Mucosa of gallbladder (tissue), 1 donor: ENCODE measurements around the gene FRMD6. TPM values are rescaled to one million over a fixed set of nuclear protein-coding genes. Genes with fewer than 3 reads are reported as not detected.
A peak's percentile ranks its signal among the peaks of the same experiment; 100 is the strongest.
"Not testable (repeated sequence)": the region's sequence is repeated elsewhere in the genome, so short reads cannot be mapped to it uniquely, and the experiment has no call there.

ENCODE experiments used
- DNase-seq: peaks from one replicate; pipeline ENCODE4 v3.0.0-alpha.2; 2020; ENCODE audit warnings: low spot score
- total RNA-seq: library from RNA; stranded (reverse); gene quantifications from one replicate; pipeline ENCODE4 v1.2.1, GENCODE V29; 2021
- donor health status: DM: no; HTN: no; CAD: no.

The FRMD6 gene
- total RNA-seq, 1 donor from 2014 or later = 20.3 TPM

DNA sequence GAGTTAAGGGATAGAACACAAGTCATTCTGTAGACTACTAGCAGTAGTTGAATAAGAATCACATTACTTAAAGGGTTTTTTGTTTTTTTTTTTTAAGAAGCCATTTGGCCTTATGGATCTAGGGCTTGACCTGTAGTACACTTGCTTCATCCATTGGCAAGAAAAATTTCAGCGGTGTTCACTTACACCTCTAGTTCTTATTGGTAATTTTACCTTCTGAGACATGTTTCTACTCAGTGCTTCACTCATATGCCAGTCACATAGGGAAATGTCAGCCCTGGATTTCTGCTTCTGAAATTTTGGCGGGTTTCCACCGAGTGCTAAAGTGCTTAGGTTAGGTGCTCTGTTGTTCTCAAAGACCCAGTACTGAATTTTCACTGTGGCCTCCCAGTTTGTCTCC, 72.9 kb downstream of the FRMD6 start:
- no peak for DNase-seq

DNA sequence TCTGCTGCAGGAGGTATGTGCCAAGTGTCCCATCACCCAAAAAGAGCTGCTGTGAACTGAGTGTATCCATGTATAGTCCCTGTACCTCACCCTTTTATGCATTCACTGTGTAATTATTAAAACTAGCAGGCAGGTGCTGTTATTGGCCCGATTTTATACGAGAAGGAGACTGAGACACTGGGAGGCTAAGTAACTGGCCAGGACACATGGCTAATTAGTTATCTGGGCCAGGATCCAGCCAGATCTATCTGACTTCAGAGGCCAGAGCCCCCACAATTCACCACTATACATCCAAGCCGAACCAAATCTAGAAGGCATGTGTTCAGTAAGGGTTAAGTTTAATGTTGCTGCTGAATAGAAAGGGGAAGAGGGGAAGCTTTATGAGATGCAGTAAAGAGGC, 73.4 kb downstream of the FRMD6 start:
- no peak for DNase-seq

GRCh38 chr14:51726166-51726899, 74.6 kb downstream of the FRMD6 start:
- no peak for DNase-seq

- no peak for DNase-seq
Measured at GRCh38 chr14:51727526-51727925, 75.8 kb downstream of the FRMD6 start.

DNA sequence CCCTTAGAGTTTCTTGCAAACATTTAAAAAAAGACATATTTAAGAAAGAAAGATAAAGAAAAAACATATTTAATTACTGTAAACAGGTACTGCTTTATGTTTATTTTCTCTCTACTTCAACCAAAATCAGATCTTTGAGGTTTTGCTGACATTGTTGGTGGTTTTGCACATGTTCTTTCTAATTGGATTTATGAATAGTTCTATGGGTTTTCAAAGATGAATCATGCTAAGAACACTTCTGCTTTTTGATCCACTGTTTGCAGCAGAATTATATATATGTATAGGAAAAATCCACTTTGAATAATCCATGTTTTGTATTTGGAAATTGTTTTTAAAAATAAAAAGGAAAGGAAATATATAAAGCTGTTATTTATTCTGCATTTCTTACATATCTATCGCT, 78.4 kb downstream of the FRMD6 start:
- no peak for DNase-seq

DNA sequence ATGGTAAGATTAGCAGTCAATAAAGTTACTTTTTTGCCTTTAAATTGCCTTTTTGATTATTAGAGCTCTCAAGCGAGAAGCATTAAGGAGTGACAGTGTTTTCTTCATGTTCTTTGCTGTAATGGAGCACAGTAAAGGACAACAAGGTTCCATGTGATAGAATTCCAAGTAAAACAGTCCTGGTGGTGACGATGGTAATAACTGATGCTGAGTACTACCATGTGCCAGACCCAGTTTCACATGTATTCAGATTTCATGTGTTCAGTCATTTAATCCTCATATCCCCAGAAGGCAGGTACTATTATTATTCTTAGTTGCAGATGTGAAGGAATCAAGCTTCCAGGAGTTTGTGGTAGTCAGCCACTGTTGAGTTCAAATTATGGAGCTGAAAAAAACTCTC, 79.0 kb downstream of the FRMD6 start:
- no peak for DNase-seq

DNA sequence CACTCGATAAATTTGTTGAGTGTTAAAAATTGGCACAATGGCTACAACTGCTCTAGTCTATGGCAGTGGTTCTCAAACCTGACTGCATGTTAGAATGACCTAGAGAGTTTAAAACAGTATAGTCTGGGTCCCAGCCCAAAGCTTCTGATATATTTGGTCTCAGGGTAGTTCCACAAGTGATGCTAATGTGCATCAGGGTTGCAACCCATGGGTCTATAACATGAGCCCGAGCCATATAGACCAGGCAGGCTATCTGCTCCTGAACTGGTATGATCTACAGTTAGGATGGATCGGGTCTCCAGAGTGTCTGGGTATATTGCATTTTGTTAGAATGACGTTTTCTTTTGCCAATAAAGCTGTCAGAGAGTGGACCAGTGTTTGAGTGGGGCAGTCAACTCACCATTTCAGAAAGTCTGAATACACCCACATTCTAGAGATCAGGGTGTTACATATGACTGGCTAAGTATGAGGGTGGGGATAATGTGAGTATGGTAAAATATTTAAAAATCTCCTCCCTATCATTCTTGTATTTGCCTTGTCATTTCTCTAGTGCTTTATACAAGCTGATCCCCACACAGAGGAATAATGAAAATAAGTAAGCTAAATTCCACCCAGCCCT, 80.9 kb downstream of the FRMD6 start:
- DNase-seq = no peak

- DNase-seq = no peak
Measured at GRCh38 chr14:51733147-51733546, 81.4 kb downstream of the FRMD6 start.

GRCh38 chr14:51735851-51736250, 84.1 kb downstream of the FRMD6 start:
- no peak for DNase-seq

DNA sequence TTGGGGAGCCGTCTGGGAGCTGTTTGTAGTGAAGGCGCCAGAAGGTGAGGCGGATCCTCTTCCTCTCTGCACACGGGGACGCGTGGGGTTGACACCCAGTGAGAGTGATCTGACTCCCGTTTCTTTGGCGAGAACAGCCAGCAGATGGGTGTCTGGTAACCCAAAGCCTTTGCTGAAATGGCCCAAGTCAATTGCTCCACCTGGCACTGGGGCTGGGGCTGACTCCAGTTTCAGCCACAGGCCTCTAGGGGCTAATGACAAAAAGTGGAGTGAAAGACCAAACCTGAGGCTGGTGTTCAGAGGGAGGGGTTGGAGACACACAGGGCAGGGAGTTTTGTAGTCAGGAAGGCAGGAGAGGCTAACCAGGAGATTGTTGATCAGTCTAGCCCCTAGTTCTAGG, 87.0 kb downstream of the FRMD6 start:
- no peak for DNase-seq

GRCh38 chr14:51743588-51744000, 91.9 kb downstream of the FRMD6 start:
- no peak for DNase-seq

- DNase-seq = no peak
Measured at GRCh38 chr14:51744372-51745130, 92.8 kb downstream of the FRMD6 start.

- DNase-seq = not testable (repeated sequence)
Measured at GRCh38 chr14:51746823-51747222, 95.1 kb downstream of the FRMD6 start.

GRCh38 chr14:51750542-51750941, 98.8 kb downstream of the FRMD6 start:
- DNase-seq = no peak

- peak; percentile 27 for DNase-seq
Measured at GRCh38 chr14:51751611-51752345, 100.1 kb downstream of the FRMD6 start.

- DNase-seq = not testable (repeated sequence)
Measured at GRCh38 chr14:51757756-51758155, 106.0 kb downstream of the FRMD6 start.

DNA sequence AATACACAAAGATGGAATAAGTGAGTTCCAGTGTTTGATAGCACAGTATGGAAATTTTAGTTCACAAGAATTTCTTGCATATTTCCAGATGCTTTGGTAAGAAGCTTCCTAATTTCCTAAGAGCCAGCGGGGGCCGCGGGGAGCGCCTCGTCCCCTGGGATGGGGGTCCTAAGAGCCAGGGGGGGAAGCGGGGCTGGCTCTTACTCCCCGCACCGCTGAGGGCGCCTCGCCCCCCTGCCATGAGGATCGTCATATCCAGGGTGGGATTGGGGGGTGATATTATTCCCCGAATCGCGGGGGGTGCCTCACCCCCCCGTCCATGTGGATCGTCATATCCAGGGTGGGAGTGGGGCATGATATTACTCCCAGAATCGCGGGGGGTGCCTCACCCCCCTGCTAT, 108.2 kb downstream of the FRMD6 start:
- DNase-seq = no peak

- not testable (repeated sequence) for DNase-seq
Measured at GRCh38 chr14:51765726-51766125, 114.0 kb downstream of the FRMD6 start.

DNA sequence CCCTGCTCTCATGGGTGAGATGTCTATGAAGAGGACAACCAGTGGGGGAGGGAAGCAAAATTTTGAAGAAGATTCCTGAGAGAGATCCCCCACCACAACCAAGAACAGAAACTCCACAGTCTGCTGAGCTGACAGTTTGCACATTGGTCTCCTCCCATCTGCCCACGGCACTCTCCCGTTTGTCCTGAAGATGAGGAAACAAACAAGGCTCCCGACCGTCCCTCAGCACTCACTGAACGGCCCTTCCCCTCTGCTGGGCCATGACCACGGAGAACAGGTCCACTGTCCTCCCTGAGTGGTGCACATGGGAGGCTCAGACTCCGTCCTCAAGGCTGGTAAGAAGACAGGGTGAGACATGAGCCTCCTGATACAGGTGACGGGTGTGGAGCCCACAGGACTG, 114.9 kb downstream of the FRMD6 start:
- not testable (repeated sequence) for DNase-seq

- DNase-seq = not testable (repeated sequence)
Measured at GRCh38 chr14:51769261-51769660, 117.6 kb downstream of the FRMD6 start.

GRCh38 chr14:51774209-51774608, 122.5 kb downstream of the FRMD6 start:
- DNase-seq = no peak
